ENCODE results near the gene PTPRN2. TPM values are rescaled to one million over a fixed set of nuclear protein-coding genes. Genes with fewer than 3 reads are reported as not detected.

PTPRN2 gene
- polyA plus RNA-seq, 1 of the 3 experiments (the other 2 are of a cell fraction): 4.0 TPM

GRCh38 chr7:157964521-157964920 is 623.1 kb downstream of the PTPRN2 start:
- Histone ChIP-seq H4K20me1 (ENCODE audit: insufficient read depth) (no peaks in the 10 kb centered on the region), H2AFZ (ENCODE audit: low read depth) (no peak overlapping the region), H3K36me3 (replicated peaks in 1 of 2; ENCODE audit: control insufficient read depth in 1 of 2, insufficient read depth in 2 of 2, low read length in 1 of 2) (no peaks in the 10 kb centered on the region), H3K9me3 (peaks cover 5% of the 10 kb centered on the region; the same call in 1 of the 2 replicates), H3K79me2 (ENCODE audit: insufficient read depth) (no peaks in the 10 kb centered on the region), H3K4me1 (ENCODE audit: control insufficient read depth in 1 of 2, insufficient read depth in 2 of 2, low read depth in 1 of 2, low read length in 1 of 2) (no peaks in the 10 kb centered on the region; a peak in 1 of 4 replicates), H3F3A (replicated peaks; ENCODE audit: insufficient read depth) (no peaks in the 10 kb centered on the region), H3K4me3 (ENCODE audit: low read depth in 2 of 2, low read length in 1 of 2) (no peak overlapping the region), H3K4me2 (no peak overlapping the region), H3K27ac (ENCODE audit: low read depth in 2 of 2, low read length in 1 of 2) (no peak overlapping the region), H3K9me2 (no peaks in the 10 kb centered on the region), H3K9ac (no peak overlapping the region), H3K27me3 (ENCODE audit: insufficient read depth) (no peaks in the 10 kb centered on the region)
- ChIA-PET CTCF (no interaction called here), POLR2A (no interaction called here)
- no peak for DNase-seq
- 51% methylated on average over 8 of the region's 8 CpGs for WGBS (ENCODE audit: low lambda C conversion rate)
- no peak for TF ChIP-seq POLR2AphosphoS5 (IDR thresholded peaks at IDR 0.05; ENCODE audit: low read depth, low read length)
- no peak for TF ChIP-seq NRF1 (IDR thresholded peaks at IDR 0.05; ENCODE audit: low read depth, low read length)
- TF ChIP-seq, protein P1, sequence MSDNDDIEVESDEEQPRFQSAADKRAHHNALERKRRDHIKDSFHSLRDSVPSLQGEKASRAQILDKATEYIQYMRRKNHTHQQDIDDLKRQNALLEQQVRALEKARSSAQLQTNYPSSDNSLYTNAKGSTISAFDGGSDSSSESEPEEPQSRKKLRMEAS (IDR thresholded peaks at IDR 0.05; ENCODE audit: low read depth): no peak
- no peak for TF ChIP-seq REST (IDR thresholded peaks at IDR 0.05; ENCODE audit: low read depth, low read length)

DNA sequence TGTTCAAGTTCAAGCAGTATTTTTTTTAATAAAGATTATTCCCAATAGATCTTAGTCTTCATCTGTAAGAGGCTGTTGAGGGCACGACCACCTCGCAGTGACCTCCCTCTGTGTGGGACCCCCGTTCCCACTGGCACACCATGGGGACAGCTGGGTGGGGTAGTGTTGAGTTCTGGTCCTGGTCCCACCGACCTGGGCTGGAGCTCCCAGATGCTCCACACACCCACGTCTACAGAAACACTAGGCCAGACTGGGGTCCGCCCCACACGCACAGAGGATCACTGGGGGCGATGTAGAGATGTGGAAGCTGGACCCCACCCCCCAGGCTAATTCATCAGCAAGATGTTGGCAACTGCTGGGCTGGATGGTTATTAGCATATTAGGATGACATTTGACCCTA is 623.6 kb downstream of the PTPRN2 start:
- ChIA-PET POLR2A (no interaction called here), CTCF (no interaction called here)
- no peaks in the 10 kb centered on the region for H3K36me3 ChIP-seq (replicated peaks in 1 of 2; ENCODE audit: control insufficient read depth in 1 of 2, insufficient read depth in 2 of 2, low read length in 1 of 2)
- H3K27me3 ChIP-seq (ENCODE audit: insufficient read depth): no peaks in the 10 kb centered on the region
- WGBS (ENCODE audit: low lambda C conversion rate): 42% methylated on average over 8 of the region's 8 CpGs
- DNase-seq: no peak
- H3K4me3 ChIP-seq (ENCODE audit: low read depth in 2 of 2, low read length in 1 of 2): no peak overlapping the region
- H3K27ac ChIP-seq (ENCODE audit: low read depth in 2 of 2, low read length in 1 of 2): no peak overlapping the region
- H3K9me2 ChIP-seq: 0 out of 2 replicates have a peak, but pooled peaks cover under 1% of the 10 kb centered on the region
- H3F3A ChIP-seq (replicated peaks; ENCODE audit: insufficient read depth): no peaks in the 10 kb centered on the region
- H3K9ac ChIP-seq: no peak overlapping the region
- H4K20me1 ChIP-seq (ENCODE audit: insufficient read depth): no peaks in the 10 kb centered on the region
- H2AFZ ChIP-seq (ENCODE audit: low read depth): no peak overlapping the region
- H3K9me3 ChIP-seq: peaks cover 5% of the 10 kb centered on the region; the same call in 1 of the 2 replicates
- H3K79me2 ChIP-seq (ENCODE audit: insufficient read depth): no peaks in the 10 kb centered on the region
- H3K4me1 ChIP-seq (ENCODE audit: control insufficient read depth in 1 of 2, insufficient read depth in 2 of 2, low read depth in 1 of 2, low read length in 1 of 2): no peaks in the 10 kb centered on the region; a peak in 1 of 4 replicates
- H3K4me2 ChIP-seq: no peak overlapping the region
- TF ChIP-seq GABPA (IDR thresholded peaks at IDR 0.05; ENCODE audit: low read depth) (no peak), RAD21 (IDR thresholded peaks at IDR 0.05; ENCODE audit: low read length) (no peak), POLR2AphosphoS5 (IDR thresholded peaks at IDR 0.05; ENCODE audit: low read depth, low read length) (no peak), GATA2 (CRISPR knock-in tag; IDR thresholded peaks at IDR 0.05) (no peak), TAF1 (IDR thresholded peaks at IDR 0.05; ENCODE audit: borderline replicate concordance, low read depth, low read length) (no peak), RFX5 (IDR thresholded peaks at IDR 0.05; ENCODE audit: low read length) (no peak), REST (IDR thresholded peaks at IDR 0.05; ENCODE audit: low read depth, low read length) (no peak), TEAD4 (IDR thresholded peaks at IDR 0.05; ENCODE audit: borderline replicate concordance, insufficient read depth) (no peak), YY1 (IDR thresholded peaks at IDR 0.05; ENCODE audit: low read depth) (no peak), SMC3 (IDR thresholded peaks at IDR 0.05; ENCODE audit: low read depth, low read length) (no peak), USF2 (IDR thresholded peaks at IDR 0.05; ENCODE audit: borderline replicate concordance, low read depth, low read length) (no peak), EZH2phosphoT487 (IDR thresholded peaks at IDR 0.05; ENCODE audit: borderline replicate concordance, low read depth) (no peak)
- TF ChIP-seq, protein P2, sequence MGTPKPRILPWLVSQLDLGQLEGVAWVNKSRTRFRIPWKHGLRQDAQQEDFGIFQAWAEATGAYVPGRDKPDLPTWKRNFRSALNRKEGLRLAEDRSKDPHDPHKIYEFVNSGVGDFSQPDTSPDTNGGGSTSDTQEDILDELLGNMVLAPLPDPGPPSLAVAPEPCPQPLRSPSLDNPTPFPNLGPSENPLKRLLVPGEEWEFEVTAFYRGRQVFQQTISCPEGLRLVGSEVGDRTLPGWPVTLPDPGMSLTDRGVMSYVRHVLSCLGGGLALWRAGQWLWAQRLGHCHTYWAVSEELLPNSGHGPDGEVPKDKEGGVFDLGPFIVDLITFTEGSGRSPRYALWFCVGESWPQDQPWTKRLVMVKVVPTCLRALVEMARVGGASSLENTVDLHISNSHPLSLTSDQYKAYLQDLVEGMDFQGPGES (IDR thresholded peaks at IDR 0.05; ENCODE audit: low read depth, low read length): no peak
- TF ChIP-seq, protein P3, sequence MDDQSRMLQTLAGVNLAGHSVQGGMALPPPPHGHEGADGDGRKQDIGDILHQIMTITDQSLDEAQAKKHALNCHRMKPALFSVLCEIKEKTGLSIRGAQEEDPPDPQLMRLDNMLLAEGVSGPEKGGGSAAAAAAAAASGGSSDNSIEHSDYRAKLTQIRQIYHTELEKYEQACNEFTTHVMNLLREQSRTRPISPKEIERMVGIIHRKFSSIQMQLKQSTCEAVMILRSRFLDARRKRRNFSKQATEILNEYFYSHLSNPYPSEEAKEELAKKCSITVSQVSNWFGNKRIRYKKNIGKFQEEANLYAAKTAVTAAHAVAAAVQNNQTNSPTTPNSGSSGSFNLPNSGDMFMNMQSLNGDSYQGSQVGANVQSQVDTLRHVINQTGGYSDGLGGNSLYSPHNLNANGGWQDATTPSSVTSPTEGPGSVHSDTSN (IDR thresholded peaks at IDR 0.05): no peak
